ENCODE data around the gene ZBED2.

- TF ChIP-seq, protein P1, sequence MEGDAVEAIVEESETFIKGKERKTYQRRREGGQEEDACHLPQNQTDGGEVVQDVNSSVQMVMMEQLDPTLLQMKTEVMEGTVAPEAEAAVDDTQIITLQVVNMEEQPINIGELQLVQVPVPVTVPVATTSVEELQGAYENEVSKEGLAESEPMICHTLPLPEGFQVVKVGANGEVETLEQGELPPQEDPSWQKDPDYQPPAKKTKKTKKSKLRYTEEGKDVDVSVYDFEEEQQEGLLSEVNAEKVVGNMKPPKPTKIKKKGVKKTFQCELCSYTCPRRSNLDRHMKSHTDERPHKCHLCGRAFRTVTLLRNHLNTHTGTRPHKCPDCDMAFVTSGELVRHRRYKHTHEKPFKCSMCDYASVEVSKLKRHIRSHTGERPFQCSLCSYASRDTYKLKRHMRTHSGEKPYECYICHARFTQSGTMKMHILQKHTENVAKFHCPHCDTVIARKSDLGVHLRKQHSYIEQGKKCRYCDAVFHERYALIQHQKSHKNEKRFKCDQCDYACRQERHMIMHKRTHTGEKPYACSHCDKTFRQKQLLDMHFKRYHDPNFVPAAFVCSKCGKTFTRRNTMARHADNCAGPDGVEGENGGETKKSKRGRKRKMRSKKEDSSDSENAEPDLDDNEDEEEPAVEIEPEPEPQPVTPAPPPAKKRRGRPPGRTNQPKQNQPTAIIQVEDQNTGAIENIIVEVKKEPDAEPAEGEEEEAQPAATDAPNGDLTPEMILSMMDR (IDR thresholded peaks at IDR 0.05), result no peak
- TF ChIP-seq POLR2A (IDR thresholded peaks at IDR 0.05), result no peak
Observed at GRCh38 chr3:111596328-111596727, 1.2 kb upstream of the ZBED2 start.

All from lower leg skin (tissue), 3 donors.